AG04449 (cell line): Measurements from ENCODE around the gene ROBO2.

Experiments
- CTCF ChIA-PET: fragments of 350-600 bp; formaldehyde crosslinking; extraction: SDS; loops from one replicate; lab custom pipeline; 2021; ENCODE audit warnings: antibody characterized with exemption; lab: Yijun Ruan, JAX
- POLR2A ChIA-PET: fragments of 400-600, 350-600 bp; formaldehyde crosslinking; extraction: SDS; loops from one replicate; lab custom pipeline; 2020; ENCODE audit warnings: antibody characterized with exemption, inconsistent platforms; lab: Yijun Ruan, JAX
- DNase-seq: peaks from one replicate; pipeline ENCODE4 v3.0.0-alpha.2; 2010; ENCODE audit warnings: low read depth, low spot score
- H3K4me3 ChIP-seq: 2 replicates; pipeline ENCODE4 v1.5.1; 2011; ENCODE audit warnings: low read depth, mild to moderate bottlenecking, control low read depth, low read length
- TF ChIP-seq, protein P1 (sequence below): IDR thresholded peaks from one replicate; pipeline ENCODE4 v1.5.1; 2011; ENCODE audit warnings: mild to moderate bottlenecking, moderate library complexity, low read length, control low read depth, inconsistent platforms; ENCODE audit not compliant: insufficient read depth; ENCODE audit errors: missing control alignments

The ROBO2 gene

DNA sequence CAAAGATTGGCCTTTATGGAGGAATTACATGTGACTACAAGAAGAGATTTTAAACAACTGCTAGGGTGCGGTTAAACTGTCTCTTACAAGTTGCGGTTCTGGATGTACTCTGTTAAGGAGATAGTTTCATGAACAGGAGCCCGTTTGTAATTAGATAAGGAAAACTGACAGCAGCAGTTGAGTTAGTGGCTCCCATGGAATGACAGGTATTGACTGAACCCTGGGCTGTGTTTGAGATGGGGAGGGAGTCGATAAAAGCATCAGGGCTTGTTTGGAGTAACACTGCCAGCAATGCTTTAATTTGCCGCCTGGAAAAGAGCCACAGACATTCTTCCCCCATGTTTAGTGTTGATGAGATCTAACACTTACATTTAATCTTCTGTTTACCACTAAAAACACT is 139.9 kb downstream of the ROBO2 start:
- H3K4me3 ChIP-seq: no peak overlapping the region
- TF ChIP-seq, protein P1, sequence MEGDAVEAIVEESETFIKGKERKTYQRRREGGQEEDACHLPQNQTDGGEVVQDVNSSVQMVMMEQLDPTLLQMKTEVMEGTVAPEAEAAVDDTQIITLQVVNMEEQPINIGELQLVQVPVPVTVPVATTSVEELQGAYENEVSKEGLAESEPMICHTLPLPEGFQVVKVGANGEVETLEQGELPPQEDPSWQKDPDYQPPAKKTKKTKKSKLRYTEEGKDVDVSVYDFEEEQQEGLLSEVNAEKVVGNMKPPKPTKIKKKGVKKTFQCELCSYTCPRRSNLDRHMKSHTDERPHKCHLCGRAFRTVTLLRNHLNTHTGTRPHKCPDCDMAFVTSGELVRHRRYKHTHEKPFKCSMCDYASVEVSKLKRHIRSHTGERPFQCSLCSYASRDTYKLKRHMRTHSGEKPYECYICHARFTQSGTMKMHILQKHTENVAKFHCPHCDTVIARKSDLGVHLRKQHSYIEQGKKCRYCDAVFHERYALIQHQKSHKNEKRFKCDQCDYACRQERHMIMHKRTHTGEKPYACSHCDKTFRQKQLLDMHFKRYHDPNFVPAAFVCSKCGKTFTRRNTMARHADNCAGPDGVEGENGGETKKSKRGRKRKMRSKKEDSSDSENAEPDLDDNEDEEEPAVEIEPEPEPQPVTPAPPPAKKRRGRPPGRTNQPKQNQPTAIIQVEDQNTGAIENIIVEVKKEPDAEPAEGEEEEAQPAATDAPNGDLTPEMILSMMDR: no peak
- ChIA-PET POLR2A (no interaction called here), CTCF (no interaction called here)
- no peak for DNase-seq

DNA sequence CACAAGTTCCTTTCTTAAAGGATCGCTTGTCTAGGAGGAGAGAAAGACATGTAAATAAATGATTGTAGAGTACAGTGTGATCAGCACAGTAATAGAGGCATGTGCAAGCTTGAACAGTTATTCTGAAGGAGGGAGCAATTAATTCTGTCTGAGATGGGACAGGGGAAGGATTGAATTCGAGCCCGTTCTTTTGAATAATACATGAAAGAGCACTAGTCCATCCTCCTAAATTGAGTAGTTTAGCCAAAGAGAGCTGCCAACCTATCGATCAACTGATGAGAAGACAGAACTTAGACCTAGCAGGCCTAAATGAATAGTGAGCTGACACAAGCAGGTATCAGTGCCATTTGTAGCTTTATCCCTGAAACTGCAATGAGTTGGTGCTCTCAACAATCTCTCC is 142.4 kb downstream of the ROBO2 start:
- POLR2A ChIA-PET: no interaction called here
- no peak for DNase-seq
- no peak overlapping the region for H3K4me3 ChIP-seq
- TF ChIP-seq, protein P1: no peak
- CTCF ChIA-PET: no interaction called here

DNA sequence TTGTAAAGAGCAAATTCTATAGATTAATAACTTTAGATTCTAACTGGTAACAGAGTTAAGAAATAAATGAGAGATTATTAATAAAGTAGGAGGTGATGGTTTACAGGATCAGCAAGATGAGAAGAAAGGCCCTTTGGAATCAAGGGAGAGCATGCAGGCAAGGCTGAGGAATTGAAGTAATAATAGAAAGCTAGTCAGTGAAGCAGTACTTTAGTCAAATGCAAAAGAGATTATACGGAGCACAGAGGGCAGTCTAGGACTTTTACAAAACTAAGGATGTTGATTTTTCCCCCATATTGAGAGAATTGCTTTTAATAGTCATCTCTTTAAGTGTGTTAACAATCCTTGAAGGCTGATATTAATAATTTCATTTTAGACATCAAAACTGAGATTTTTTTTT is 146.4 kb downstream of the ROBO2 start:
- no peak overlapping the region for H3K4me3 ChIP-seq
- ChIA-PET CTCF (interaction anchor here (0.6 kb wide), 1 partner anchor 150 kb away, joined by 5 read pairs; no protein-coding TSS in a partner anchor), POLR2A (no interaction called here)
- TF ChIP-seq, protein P1: no peak
- DNase-seq: no peak

DNA sequence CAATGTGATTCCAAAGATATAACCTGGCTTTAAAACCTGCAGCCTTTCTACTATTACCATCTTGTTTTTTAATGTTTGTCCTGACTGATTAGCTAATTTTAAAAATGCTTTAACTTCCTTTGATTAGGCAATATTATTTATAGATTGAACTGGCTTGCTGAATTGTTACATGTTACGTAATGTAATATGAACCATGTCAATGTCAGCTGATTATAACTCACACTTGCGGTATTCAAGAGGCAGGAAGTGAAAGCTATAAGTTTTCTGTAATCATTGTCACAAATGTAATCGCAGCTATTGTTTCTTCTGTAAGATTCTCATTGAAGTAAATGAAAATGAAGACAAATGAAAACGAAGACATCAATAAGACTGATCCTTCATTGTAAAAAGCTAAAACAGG is 146.8 kb downstream of the ROBO2 start:
- ChIA-PET CTCF (interaction anchor here (0.6 kb wide), 1 partner anchor 150 kb away, joined by 5 read pairs; no protein-coding TSS in a partner anchor), POLR2A (no interaction called here)
- TF ChIP-seq, protein P1: no peak
- H3K4me3 ChIP-seq: no peak overlapping the region
- DNase-seq: no peak

DNA sequence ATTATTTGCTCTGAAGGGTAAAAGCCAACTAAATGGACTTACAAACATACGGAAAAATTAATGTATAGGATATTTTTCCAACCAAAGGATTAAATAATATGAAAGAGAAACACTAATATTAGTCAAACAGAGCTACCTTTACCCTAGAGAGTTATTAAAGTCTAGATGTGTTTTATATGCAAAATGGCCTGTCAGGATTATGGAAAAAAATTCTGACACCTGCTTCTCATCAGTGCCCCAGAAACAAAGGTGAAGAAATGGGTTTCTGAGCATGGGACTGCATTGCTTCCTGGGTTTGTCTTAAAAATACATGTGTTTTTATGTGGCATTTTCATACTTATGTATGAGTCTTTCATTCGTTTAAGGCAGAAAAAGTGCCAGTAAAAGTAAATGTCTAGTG is 148.3 kb downstream of the ROBO2 start:
- TF ChIP-seq, protein P1: no peak
- ChIA-PET CTCF (no interaction called here), POLR2A (no interaction called here)
- no peak overlapping the region for H3K4me3 ChIP-seq
- DNase-seq: no peak

DNA sequence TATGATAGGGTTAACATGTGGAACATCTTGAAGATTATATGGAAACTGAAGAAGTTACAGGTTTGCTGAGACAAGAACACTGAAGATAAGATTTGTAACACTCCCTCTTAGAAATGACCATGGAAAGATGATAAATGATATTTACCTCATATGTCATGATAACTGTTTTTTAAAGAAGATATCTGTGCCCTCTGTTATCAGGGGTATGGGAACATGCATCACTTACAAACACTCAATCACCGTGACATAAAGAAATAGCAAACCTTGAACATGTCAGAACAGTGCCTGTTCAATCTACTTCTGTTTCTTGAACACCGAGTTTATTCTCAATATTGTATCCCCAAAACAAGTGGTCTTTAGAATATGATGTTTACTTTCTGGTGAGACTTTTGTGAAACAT is 149.4 kb downstream of the ROBO2 start:
- ChIA-PET CTCF (no interaction called here), POLR2A (no interaction called here)
- no peak for DNase-seq
- H3K4me3 ChIP-seq: no peak overlapping the region
- TF ChIP-seq, protein P1: no peak
